Measurements from ENCODE around the gene SH3GL1. TPM values are rescaled to one million over a fixed set of nuclear protein-coding genes. Genes with fewer than 3 reads are reported as not detected.
A peak's percentile ranks its signal among the peaks of the same experiment; 100 is the strongest.

Gene SH3GL1
- total RNA-seq, 2 donors from 2014 or later, result 51.1 to 56.6 TPM

DNA sequence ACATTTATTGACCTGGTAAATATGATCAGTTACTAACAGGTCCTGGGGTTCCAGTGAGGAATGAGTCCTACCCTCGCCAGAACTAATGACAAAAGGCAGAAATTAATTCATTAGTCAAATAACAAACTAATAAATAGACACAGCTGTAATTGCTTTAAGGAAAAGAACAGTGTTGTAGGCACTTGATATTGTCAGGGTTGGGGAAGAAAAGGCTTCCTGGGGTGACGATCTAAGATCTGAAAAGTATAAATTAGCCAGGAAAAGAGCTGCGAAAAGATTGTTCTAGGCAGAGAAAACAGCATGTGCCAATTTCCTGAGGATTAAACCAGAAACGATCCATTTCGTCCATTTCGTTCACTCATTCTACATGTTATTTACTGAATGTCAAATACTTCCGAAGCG, 1.4 kb upstream of the SH3GL1 start:
- Mint-ChIP-seq H3K27me3 (no peaks in the 10 kb centered on the region), H3K4me1 (peaks cover 33% of the 10 kb centered on the region), H3K27ac (peak overlapping the region; percentile 97), H3K4me3 (peak overlapping the region; percentile 89), H3K36me3 (ENCODE audit: low read depth) (no peaks in the 10 kb centered on the region)
- H3K9me3 ChIP-seq (ENCODE audit: control insufficient read depth, low read length, poor library complexity, severe bottlenecking), result no peaks in the 10 kb centered on the region
- no peak for DNase-seq
- ATAC-seq, result no peak

DNA sequence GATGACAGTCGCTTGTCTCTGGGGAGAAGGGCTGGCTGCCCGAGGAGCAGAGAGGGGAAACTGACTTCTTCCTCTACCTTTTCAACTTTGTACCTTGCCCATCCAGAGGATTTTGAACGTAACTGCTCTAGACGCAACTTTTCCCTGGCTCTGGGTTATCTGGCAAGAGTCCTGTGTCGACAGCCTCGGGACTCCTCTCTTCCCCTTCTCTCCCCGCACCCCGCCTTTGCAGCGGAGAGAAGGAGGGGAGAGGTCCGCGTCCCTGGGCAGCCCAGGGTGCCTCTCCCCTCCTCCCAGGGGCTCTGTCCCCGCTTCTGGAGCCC, 574 bp downstream of the SH3GL1 start:
- ATAC-seq (no peak), DNase-seq (peak in 1 of 3 donors; percentile 15)
- no peaks in the 10 kb centered on the region for H3K9me3 ChIP-seq (ENCODE audit: control insufficient read depth, low read length, poor library complexity, severe bottlenecking)
- H3K4me1 Mint-ChIP-seq, result peaks cover 44% of the 10 kb centered on the region
- H3K27me3 Mint-ChIP-seq, result no peaks in the 10 kb centered on the region
- H3K27ac Mint-ChIP-seq, result peak overlapping the region; percentile 92
- H3K4me3 Mint-ChIP-seq, result peak overlapping the region; percentile 95
- H3K36me3 Mint-ChIP-seq (ENCODE audit: low read depth), result no peaks in the 10 kb centered on the region

DNA sequence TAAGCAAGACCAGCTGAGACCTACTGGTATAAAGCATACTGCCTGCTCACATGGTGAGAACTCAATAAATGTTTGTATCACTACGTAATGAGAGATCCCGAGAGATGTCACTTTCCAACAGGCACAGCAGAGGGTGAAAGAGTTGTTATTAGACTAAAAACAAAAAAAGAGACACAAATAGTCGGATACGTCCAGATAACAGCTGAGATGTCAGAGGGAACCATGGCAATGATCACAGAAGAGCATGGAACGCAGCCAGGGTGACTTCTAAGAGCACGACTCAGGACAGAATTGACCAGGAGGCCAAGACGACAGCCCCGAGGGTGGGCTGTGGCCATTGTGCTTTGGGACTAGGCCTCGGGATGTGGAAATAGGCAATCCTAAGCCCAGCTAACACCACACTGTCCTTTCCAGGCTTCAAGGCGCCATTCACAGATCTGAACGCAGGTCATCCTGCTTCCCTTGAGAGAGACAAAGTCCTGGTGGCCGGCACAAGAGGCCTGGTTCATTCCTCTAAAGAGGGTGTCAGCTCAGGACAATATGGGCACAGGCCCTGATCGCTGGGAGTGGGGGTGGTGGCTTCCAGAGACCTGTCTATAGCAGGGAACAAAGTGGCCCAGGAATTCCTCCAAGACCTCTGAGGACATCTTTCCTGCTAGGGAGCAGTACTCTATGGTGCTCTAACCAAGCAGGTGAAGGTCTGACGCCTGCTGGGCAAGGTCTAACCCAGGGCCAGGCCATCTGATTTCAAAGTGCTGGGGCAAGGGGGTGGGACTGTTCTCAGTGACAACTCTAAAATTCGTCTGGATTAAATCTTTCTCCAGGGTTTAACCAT, 3.2 kb downstream of the SH3GL1 start:
- no peaks in the 10 kb centered on the region for H3K36me3 Mint-ChIP-seq (ENCODE audit: low read depth)
- no peak overlapping the region for H3K27ac Mint-ChIP-seq
- DNase-seq, result no peak
- H3K4me1 Mint-ChIP-seq, result peaks cover 56% of the 10 kb centered on the region
- H3K27me3 Mint-ChIP-seq, result no peaks in the 10 kb centered on the region
- peak overlapping the region; percentile 53 for H3K4me3 Mint-ChIP-seq
- H3K9me3 ChIP-seq (ENCODE audit: control insufficient read depth, low read length, poor library complexity, severe bottlenecking), result no peaks in the 10 kb centered on the region
- no peak for ATAC-seq

DNA sequence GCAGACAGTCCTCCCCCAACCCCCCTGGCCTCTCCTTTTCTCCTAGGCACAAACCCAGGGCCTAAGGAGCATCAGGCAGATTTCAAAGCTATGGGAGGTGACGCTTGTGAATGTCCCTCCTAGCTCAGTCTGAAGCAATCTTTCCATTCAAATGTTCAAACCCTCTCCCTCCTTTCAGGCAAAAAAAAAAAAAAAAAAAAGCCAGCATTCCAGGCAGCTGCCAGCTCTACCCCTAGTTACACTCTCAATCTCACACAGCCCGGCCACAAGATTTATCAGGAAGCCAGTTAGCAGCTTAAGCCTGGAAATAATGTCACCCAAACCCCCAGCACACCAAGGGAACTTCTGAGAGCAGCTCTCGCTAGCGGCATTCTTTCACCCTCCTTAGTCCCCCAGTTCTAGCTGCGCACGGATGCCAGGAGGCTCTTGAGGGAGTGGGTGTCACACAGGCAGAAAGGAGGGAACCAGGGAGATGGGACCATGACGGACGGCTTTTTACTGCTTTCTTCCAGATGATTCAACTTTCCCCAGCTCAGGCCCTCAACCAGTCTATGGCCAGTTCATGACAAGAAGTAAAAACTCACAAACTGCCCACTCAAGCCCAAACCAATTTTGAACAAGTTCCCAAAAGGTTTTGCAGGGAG, 6.3 kb downstream of the SH3GL1 start:
- H3K27me3 Mint-ChIP-seq, result no peaks in the 10 kb centered on the region
- no peak overlapping the region for H3K4me3 Mint-ChIP-seq

DNA sequence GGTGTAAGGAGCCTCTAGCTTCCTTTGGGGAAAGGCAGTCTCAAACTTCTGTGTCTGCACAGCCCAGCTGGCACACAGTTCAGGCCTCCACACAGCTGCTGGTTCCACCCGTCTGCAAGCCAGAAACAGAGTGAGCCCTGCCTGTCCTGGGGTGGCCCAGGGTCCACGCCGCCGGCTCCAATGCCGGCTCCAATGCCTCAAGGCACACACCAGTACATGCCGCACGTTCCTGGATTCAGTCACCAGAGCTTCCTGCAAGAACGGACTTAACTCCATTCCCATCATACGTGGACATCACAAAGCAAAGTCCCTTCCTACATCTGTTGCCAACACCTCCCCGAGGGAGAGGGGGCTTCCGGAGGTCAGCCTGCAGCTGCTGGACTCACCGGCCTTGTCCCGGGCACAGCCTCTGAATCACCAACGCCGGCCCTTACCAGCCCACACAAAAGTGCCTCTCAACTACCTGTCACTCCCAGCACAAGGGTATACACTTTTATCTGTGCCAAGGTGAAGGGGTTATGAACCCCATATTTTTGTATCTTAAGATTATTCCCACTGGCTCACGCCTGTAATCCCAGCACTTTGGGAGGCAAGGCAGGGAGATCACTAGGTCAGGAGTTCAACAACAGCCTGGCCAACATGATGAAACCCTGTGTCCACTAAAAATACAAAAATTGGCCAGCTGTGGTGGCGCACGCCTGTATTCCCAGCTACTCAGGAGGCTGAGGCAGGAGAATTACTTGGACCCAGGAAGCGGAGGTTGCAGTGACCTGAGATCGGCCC, 8.5 kb downstream of the SH3GL1 start:
- Mint-ChIP-seq H3K4me1 (peaks cover 42% of the 10 kb centered on the region), H3K27me3 (no peaks in the 10 kb centered on the region), H3K36me3 (ENCODE audit: low read depth) (peaks cover 2% of the 10 kb centered on the region), H3K27ac (no peak overlapping the region), H3K4me3 (peak overlapping the region; percentile 47)
- DNase-seq (no peak), ATAC-seq (no peak)
- no peaks in the 10 kb centered on the region for H3K9me3 ChIP-seq (ENCODE audit: control insufficient read depth, low read length, poor library complexity, severe bottlenecking)

More for the DNA sequence above, 6.3 kb downstream of the SH3GL1 start:
- ATAC-seq (no peak), DNase-seq (no peak)
- H3K36me3 Mint-ChIP-seq (ENCODE audit: low read depth), result peaks cover 2% of the 10 kb centered on the region
- H3K27ac Mint-ChIP-seq, result peak overlapping the region; percentile 67
- H3K4me1 Mint-ChIP-seq, result peaks cover 47% of the 10 kb centered on the region
- H3K9me3 ChIP-seq (ENCODE audit: control insufficient read depth, low read length, poor library complexity, severe bottlenecking), result no peaks in the 10 kb centered on the region

DNA sequence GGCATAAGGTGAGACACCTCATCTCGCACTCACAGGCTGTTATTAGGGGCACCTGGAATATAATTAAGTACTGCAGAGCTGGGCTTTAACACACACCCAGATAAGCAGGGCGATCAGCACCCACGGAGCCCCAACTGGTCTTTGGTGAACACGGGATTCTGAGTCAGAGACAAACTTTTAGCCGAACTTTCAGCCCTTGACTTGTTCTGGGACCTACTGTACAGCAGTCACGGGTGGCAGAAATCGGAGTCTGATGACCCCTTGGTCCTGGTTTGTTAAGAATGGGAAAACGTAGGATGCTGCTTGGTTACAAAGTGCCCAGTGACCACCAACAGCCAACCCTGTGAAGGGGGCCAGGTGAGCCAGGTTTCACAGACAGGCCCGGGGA, 9.0 kb downstream of the SH3GL1 start:
- DNase-seq, result no peak
- H3K27ac Mint-ChIP-seq, result peak overlapping the region; percentile 32
- no peak overlapping the region for H3K4me3 Mint-ChIP-seq
- H3K4me1 Mint-ChIP-seq, result peaks cover 36% of the 10 kb centered on the region
- ATAC-seq, result no peak
- H3K9me3 ChIP-seq (ENCODE audit: control insufficient read depth, low read length, poor library complexity, severe bottlenecking), result no peaks in the 10 kb centered on the region
- no peaks in the 10 kb centered on the region for H3K27me3 Mint-ChIP-seq
- H3K36me3 Mint-ChIP-seq (ENCODE audit: low read depth), result peaks cover 2% of the 10 kb centered on the region

DNA sequence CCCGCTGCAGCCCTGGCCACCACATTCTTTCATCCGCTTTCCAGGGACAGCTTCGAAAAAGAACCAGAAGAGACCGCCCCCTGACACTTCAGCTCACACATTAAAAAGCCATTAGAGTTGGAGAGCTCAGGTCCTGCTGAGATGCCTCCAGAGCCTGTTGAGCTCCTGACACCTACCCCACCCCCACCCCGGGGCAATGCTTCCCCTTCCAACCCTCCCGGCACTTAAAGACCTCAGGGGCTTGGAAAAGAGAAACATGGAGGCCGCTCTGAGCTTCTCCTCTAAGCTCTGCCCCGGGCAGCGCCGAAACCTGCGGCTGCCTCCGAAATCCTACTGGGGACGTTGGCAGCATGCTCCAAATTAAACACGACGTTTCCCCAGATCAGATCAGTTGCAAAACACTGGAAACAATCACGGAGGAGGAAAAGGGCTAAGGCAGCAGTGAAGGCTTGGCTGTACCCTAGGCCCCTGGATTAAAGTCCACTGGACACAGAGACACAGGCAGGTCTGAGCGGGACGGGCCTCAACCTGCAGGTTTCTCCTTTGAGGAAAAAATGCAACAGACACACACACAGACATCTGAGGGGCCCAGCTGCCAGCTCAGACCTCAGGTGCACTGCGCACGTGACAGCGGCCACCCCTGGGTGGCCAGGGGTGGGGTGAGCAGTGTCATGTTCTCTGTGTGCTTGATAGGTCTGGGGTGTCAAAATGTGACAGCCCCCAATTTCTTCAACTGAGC, 9.6 kb downstream of the SH3GL1 start:
- H3K4me3 Mint-ChIP-seq, result peak overlapping the region; percentile 86
- no peaks in the 10 kb centered on the region for H3K9me3 ChIP-seq (ENCODE audit: control insufficient read depth, low read length, poor library complexity, severe bottlenecking)
- H3K27me3 Mint-ChIP-seq, result no peaks in the 10 kb centered on the region
- H3K36me3 Mint-ChIP-seq (ENCODE audit: low read depth), result peaks cover 2% of the 10 kb centered on the region
- DNase-seq (no peak), ATAC-seq (no peak)
- peaks cover 34% of the 10 kb centered on the region for H3K4me1 Mint-ChIP-seq
- peak overlapping the region; percentile 32 for H3K27ac Mint-ChIP-seq

DNA sequence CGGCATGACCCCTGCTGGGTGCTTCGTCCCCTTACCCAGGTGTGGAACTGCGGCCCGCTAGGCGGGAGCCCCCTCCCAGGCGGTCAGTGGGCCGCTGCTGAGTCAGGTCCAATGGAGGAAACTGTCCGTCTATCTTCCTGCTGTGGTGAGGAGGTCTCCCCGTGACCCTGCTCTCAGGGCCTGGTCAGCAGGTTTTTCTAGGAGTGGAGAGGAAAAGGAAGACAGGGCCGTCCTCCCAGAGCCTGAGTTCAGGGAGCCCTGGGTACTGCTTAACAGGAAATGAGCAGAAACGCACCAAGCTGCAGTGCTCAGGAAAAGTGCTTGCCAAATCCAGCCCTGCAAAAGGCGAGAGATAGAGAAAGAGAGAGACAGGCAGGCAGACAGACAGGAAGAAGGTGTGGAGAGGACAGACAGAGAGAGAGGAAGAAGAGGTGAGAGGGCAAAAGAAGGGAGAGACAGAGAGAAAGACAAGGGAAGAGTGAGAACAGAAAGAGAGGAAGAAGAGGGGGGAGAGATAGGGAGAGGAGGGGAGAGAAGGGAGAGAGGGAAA, 10.3 kb downstream of the SH3GL1 start:
- H3K4me1 Mint-ChIP-seq, result peaks cover 33% of the 10 kb centered on the region

DNA sequence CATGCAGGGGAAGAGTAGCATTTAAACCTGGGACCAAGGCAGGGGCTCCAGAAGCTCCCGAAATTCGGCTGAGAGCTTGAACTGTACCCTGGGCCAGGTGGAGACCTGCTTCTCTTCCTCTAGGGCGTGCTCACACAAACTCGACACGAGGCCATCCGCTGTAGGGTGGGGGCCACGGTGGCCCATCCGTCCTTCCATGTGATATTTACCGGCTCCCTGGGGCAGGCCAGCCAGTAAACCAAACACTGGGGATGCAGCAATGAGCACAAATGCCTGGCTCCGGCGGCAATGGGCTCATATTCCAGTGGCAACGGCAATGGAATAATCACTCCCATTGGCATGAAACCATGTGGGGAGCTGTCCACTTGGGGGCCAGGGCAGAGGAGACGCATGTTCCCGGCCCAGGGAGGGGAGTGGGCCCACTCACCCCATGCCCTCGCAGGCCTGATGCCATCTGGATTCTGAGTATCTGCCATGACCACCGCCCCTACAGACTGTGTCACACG, 10.8 kb downstream of the SH3GL1 start:
- H3K9me3 ChIP-seq (ENCODE audit: control insufficient read depth, low read length, poor library complexity, severe bottlenecking), result no peaks in the 10 kb centered on the region
- DNase-seq, result no peak
- peak overlapping the region; percentile 32 for H3K27ac Mint-ChIP-seq
- peaks cover 28% of the 10 kb centered on the region for H3K4me1 Mint-ChIP-seq
- H3K27me3 Mint-ChIP-seq, result no peaks in the 10 kb centered on the region
- ATAC-seq, result no peak
- H3K36me3 Mint-ChIP-seq (ENCODE audit: low read depth), result peaks cover 2% of the 10 kb centered on the region
- peak overlapping the region; percentile 86 for H3K4me3 Mint-ChIP-seq

More for the DNA sequence above, 10.3 kb downstream of the SH3GL1 start:
- no peaks in the 10 kb centered on the region for H3K27me3 Mint-ChIP-seq
- no peak for ATAC-seq
- H3K4me3 Mint-ChIP-seq, result peak overlapping the region; percentile 86
- H3K36me3 Mint-ChIP-seq (ENCODE audit: low read depth), result peaks cover 2% of the 10 kb centered on the region
- no peaks in the 10 kb centered on the region for H3K9me3 ChIP-seq (ENCODE audit: control insufficient read depth, low read length, poor library complexity, severe bottlenecking)
- DNase-seq, result no peak
- H3K27ac Mint-ChIP-seq, result peak overlapping the region; percentile 32

DNA sequence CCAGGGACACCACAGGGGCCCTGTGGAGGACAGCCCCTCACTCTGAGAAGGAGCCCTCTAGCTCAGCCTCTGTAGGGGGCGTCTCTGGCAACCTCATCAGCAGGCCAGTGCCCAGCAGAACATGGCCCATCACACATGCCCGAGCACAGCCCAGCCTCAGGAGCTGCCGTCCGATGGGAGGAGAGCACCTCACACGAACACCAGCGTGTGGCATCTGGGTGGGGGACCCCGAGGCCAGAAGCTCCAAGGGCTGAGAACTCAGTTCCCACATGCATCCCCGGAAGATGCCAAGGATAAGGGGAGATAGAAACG, 11.3 kb downstream of the SH3GL1 start:
- no peaks in the 10 kb centered on the region for H3K9me3 ChIP-seq (ENCODE audit: control insufficient read depth, low read length, poor library complexity, severe bottlenecking)
- no peak for ATAC-seq
- Mint-ChIP-seq H3K36me3 (ENCODE audit: low read depth) (peaks cover 2% of the 10 kb centered on the region), H3K27ac (no peak overlapping the region), H3K27me3 (no peaks in the 10 kb centered on the region), H3K4me3 (no peak overlapping the region), H3K4me1 (peaks cover 24% of the 10 kb centered on the region)
- no peak for DNase-seq

DNA sequence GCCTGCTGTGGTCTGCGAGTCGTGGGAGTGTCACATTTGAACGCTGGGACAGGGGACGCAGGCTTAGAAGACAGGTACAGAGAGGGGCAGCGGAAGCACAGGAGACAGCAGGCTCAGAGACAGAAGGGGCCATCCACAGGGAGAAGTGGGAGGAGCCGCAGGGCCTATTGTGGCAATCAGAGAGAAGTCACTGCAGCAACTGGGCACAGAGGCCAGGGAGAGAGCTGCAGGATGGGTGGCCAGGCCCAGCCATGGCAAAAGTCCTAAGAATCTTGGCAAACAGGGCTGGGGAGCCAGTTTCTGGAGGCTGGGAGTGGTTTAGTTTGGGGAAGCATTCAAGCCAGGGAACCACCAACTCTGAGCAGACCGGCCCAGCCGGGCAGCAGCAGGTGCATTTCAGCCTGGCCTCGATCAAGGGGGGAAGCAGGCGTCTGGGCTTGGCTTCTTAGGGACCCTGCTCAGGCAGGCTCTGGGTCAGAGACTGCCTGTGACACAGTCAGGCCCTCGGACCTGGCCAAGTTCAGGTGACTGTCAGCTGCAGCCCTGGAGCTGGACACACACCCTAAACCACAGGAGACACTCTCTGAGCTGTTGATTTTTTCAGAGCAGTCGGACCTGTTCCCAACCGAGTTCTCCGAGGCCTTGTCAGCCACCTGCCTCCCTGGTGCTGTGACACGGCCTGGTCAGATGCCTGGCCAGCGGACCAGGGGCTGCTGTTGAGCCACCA, 11.8 kb downstream of the SH3GL1 start:
- DNase-seq, result no peak
- no peaks in the 10 kb centered on the region for H3K9me3 ChIP-seq (ENCODE audit: control insufficient read depth, low read length, poor library complexity, severe bottlenecking)
- Mint-ChIP-seq H3K4me1 (peaks cover 21% of the 10 kb centered on the region), H3K27ac (no peak overlapping the region), H3K27me3 (no peaks in the 10 kb centered on the region), H3K36me3 (ENCODE audit: low read depth) (peaks cover 2% of the 10 kb centered on the region), H3K4me3 (no peak overlapping the region)
- ATAC-seq, result no peak

Measured in T-helper 17 cell (primary cell).